Left ventricle myocardium inferior (tissue), 1 donor: ENCODE data around the gene S100A2. TPM values are rescaled to one million over a fixed set of nuclear protein-coding genes. Genes with fewer than 3 reads are reported as not detected.

Experiments
- DNase-seq: peaks from one replicate; pipeline ENCODE4 v3.0.0-alpha.2; 2020
- H3K27ac ChIP-seq: fragments of 200-600 bp; replicated peaks from 2 replicates; pipeline ENCODE4 v1.8.0; 2021
- H3K27me3 ChIP-seq: fragments of 200-600 bp; 2 replicates; pipeline ENCODE4 v1.8.0; 2021; ENCODE audit warnings: low read depth
- H3K36me3 ChIP-seq: fragments of 200-600 bp; 2 replicates; pipeline ENCODE4 v1.8.0; 2021
- H3K4me1 ChIP-seq: fragments of 200-600 bp; 2 replicates; pipeline ENCODE4 v1.8.0; 2021
- H3K4me3 ChIP-seq: fragments of 200-600 bp; 2 replicates; pipeline ENCODE4 v1.8.0; 2021; ENCODE audit warnings: mild to moderate bottlenecking, moderate library complexity
- H3K9me3 ChIP-seq: fragments of 200-600 bp; replicated peaks from 2 replicates; pipeline ENCODE4 v1.8.0; 2021
- CTCF ChIP-seq: fragments of 200-600 bp; IDR thresholded peaks from 2 replicates; pipeline ENCODE4 v1.8.0; 2021; ENCODE audit warnings: antibody characterized with exemption, mild to moderate bottlenecking, borderline replicate concordance
- intact Hi-C: fragments of 100-400 bp; cut with micrococcal nuclease; formaldehyde crosslinking; loops from one replicate; pipeline ENCODE4 v1.11.0; 2022
- total RNA-seq: library from RNA; stranded (reverse); fragmentation: NEBNext Ultra II Directional; extraction: Animal tissue kit (Norgen Biotek cat#: 25700); gene quantifications from one replicate; pipeline ENCODE4 v1.2.1, GENCODE V29; 2021
- donor health status: DM: no; HTN: yes; CAD: no; lungs with severe emphysema.

The S100A2 gene
- total RNA-seq, 1 donor from 2014 or later, result 2.7 TPM

DNA sequence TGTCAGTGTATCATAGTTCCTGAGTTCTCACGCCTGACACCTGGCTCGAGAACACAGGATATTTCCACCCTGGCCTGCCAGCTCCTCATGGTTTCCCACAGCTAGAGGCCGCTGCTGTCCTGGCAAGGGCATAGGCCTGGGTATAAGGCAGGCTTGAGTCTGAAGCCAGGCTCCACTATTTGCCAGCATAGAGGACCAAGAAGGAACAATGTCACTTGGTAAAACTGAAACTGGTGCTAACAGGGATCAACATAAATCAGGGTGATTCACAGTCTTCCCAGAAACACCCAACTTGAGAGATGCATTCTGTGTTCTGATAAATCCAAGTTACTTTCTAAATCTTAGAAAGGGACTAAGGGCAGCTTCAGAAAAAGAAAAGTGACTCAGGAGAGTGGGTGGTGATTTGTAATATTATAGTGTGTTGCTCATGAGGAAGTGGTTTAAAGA is 6.9 kb upstream of the S100A2 start:
- peak overlapping the region; percentile 61 for H3K27ac ChIP-seq
- intact Hi-C loops, result no loop called here
- no peak overlapping the region for H3K4me3 ChIP-seq

DNA sequence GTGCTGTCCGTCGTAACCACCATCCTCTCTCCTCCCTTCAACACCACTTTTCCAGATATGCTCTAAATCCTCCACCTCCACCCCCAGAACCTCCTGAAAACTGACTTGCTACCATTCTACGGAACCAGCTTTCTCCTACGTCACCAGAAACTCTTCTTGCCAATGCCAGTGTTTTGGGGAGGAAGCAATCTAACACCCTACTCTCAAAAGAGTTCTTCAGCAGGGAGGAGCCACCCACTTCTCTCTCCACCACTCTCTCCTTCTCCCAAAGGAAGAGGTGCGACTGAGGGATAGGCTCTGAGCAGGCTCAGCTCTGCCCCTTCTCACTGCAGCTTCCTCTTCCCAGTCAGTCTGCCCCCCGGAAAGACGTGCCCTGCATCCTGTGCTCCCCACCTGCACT is 6.1 kb upstream of the S100A2 start:
- no peaks in the 10 kb centered on the region for H3K27me3 ChIP-seq
- TF ChIP-seq CTCF, result no peak
- intact Hi-C loops, result no loop called here
- peaks cover 37% of the 10 kb centered on the region for H3K4me1 ChIP-seq
- no peak overlapping the region for H3K4me3 ChIP-seq
- H3K27ac ChIP-seq, result no peak overlapping the region
- H3K9me3 ChIP-seq, result no peaks in the 10 kb centered on the region
- H3K36me3 ChIP-seq, result no peaks in the 10 kb centered on the region
- no peak for DNase-seq

More for the DNA sequence above, 6.9 kb upstream of the S100A2 start:
- DNase-seq, result peak; percentile 72
- peak; percentile 89 for TF ChIP-seq CTCF
- no peaks in the 10 kb centered on the region for H3K36me3 ChIP-seq
- no peaks in the 10 kb centered on the region for H3K27me3 ChIP-seq
- H3K4me1 ChIP-seq, result peaks cover 29% of the 10 kb centered on the region
- H3K9me3 ChIP-seq, result no peaks in the 10 kb centered on the region

GRCh38 chr1:153570874-153571273 is 5.2 kb upstream of the S100A2 start:
- H3K27ac ChIP-seq, result no peak overlapping the region
- no peak for TF ChIP-seq CTCF
- H3K4me3 ChIP-seq, result no peak overlapping the region
- H3K36me3 ChIP-seq, result no peaks in the 10 kb centered on the region
- no peaks in the 10 kb centered on the region for H3K27me3 ChIP-seq
- no peaks in the 10 kb centered on the region for H3K9me3 ChIP-seq
- DNase-seq, result no peak
- intact Hi-C loops, result no loop called here
- H3K4me1 ChIP-seq, result peaks cover 46% of the 10 kb centered on the region

- no peaks in the 10 kb centered on the region for H3K27me3 ChIP-seq
- no peak for DNase-seq
- no peak overlapping the region for H3K27ac ChIP-seq
- intact Hi-C loops, result loop anchor here (5.0 to 10.0 kb wide), 2 partner anchors 37 to 55 kb away; no protein-coding TSS in a partner anchor
- H3K4me3 ChIP-seq, result no peak overlapping the region
- H3K4me1 ChIP-seq, result peaks cover 54% of the 10 kb centered on the region
- H3K9me3 ChIP-seq, result no peaks in the 10 kb centered on the region
- no peaks in the 10 kb centered on the region for H3K36me3 ChIP-seq
- TF ChIP-seq CTCF, result no peak
Measured at GRCh38 chr1:153569465-153569864, 3.8 kb upstream of the S100A2 start.

DNA sequence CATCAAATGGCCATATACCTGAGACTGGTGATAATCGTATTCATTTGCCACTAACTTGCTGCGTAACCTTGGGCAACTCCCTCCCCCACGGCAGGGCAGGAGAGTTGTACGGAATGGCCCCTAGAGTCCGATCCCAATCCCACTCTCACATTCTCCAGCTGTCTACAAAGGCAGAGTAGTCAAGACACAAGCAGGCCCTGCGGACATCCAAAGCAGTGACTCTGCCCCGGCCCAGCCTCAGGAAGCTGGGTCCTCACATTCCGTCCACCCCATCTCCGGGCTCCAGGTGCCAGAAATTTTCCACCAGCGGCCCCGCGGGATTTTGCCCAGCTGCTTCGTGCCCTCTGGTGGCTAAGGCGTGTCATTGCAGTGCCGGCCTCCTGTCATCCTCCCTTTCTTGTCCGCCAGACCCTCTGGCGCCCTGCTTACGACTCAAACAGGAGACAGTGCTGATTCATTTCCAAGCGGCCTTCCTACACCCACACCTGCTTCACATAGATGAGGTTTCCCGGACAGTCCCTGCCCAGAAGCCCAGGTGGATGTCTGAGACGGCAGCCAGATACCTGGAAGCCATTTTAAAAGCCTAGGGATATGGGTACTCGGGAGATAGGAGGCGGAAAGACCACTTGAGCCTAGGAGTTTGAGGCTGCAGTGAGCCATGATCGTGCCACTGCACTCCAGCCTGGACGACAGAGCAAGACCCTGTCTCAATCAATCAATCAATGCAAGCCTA is 2.9 kb upstream of the S100A2 start:
- intact Hi-C loops, result loop anchor here (5.0 to 10.0 kb wide), 2 partner anchors 36 to 54 kb away; no protein-coding TSS in a partner anchor
- H3K4me3 ChIP-seq, result peak overlapping the region; percentile 51
- peak; percentile 90 for DNase-seq

More for the DNA sequence above, 2.9 kb upstream of the S100A2 start:
- H3K27me3 ChIP-seq, result no peaks in the 10 kb centered on the region
- H3K4me1 ChIP-seq, result peaks cover 54% of the 10 kb centered on the region
- H3K27ac ChIP-seq, result peak overlapping the region; percentile 91
- H3K9me3 ChIP-seq, result no peaks in the 10 kb centered on the region
- H3K36me3 ChIP-seq, result no peaks in the 10 kb centered on the region
- TF ChIP-seq CTCF, result no peak
